DOHH2 (cell line): Measurements from ENCODE around the gene TOMM40L.
"Not testable (repeated sequence)": the region's sequence is repeated elsewhere in the genome, so short reads cannot be mapped to it uniquely, and the experiment has no call there.

Experiments used
- EZH2phosphoT487 ChIP-seq: fragments of 200-600 bp; sonication (generic); IDR thresholded peaks from 2 replicates; pipeline ENCODE4 v1.6.1; 2017; ENCODE audit warnings: borderline replicate concordance, mild to moderate bottlenecking, antibody characterized with exemption, low read length, moderate library complexity, mixed read lengths
- TF ChIP-seq, protein P1 (sequence below): fragments of 200-600 bp; sonication (generic); IDR thresholded peaks from one replicate; pipeline ENCODE4 v1.5.1; 2014; ENCODE audit warnings: antibody characterized with exemption, mild to moderate bottlenecking, low read depth, low read length; ENCODE audit not compliant: poor library complexity, severe bottlenecking

DNA sequence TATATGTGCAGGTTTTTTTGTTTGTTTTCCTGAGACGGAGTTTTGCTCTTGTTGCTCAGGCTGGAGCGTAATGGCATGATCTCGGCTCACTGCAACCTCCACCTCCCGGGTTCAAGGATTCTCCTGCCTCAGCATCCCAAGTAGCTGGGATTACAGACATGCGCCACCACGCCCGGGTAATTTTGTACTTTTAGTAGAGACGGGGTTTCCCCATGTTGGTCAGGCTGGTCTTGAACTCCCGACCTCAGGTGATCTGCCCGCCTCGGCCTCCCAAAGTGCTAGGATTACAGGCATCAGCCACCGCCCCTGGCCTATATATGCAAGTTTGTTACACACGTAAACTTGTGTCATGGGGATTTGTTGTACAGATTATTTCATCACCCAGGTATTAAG lies 1.2 kb upstream of the TOMM40L start:
- TF ChIP-seq, protein P1, sequence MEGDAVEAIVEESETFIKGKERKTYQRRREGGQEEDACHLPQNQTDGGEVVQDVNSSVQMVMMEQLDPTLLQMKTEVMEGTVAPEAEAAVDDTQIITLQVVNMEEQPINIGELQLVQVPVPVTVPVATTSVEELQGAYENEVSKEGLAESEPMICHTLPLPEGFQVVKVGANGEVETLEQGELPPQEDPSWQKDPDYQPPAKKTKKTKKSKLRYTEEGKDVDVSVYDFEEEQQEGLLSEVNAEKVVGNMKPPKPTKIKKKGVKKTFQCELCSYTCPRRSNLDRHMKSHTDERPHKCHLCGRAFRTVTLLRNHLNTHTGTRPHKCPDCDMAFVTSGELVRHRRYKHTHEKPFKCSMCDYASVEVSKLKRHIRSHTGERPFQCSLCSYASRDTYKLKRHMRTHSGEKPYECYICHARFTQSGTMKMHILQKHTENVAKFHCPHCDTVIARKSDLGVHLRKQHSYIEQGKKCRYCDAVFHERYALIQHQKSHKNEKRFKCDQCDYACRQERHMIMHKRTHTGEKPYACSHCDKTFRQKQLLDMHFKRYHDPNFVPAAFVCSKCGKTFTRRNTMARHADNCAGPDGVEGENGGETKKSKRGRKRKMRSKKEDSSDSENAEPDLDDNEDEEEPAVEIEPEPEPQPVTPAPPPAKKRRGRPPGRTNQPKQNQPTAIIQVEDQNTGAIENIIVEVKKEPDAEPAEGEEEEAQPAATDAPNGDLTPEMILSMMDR: not testable (repeated sequence)
- TF ChIP-seq EZH2phosphoT487: not testable (repeated sequence)
